ENCODE data around the gene BOD1.

Gene BOD1

GRCh38 chr5:173640156-173640804 is 23.8 kb upstream of the BOD1 start:
- DNase-seq = no peak

GRCh38 chr5:173638126-173639040 is 21.9 kb upstream of the BOD1 start:
- no peak for DNase-seq

- DNase-seq = no peak
Observed at GRCh38 chr5:173637340-173637739, 20.9 kb upstream of the BOD1 start.

GRCh38 chr5:173634465-173634983 is 18.1 kb upstream of the BOD1 start:
- no peak for DNase-seq

GRCh38 chr5:173633304-173633703 is 16.9 kb upstream of the BOD1 start:
- no peak for DNase-seq

- DNase-seq = no peak
Observed at GRCh38 chr5:173631478-173631877, 15.0 kb upstream of the BOD1 start.

- DNase-seq = no peak
Observed at GRCh38 chr5:173630724-173631365, 14.4 kb upstream of the BOD1 start.

- no peak for DNase-seq
Observed at GRCh38 chr5:173629628-173630027, 13.2 kb upstream of the BOD1 start.

- DNase-seq = no peak
Observed at GRCh38 chr5:173628501-173628900, 12.1 kb upstream of the BOD1 start.

- DNase-seq = no peak
Observed at GRCh38 chr5:173627860-173628392, 11.5 kb upstream of the BOD1 start.

GRCh38 chr5:173627271-173627670 is 10.8 kb upstream of the BOD1 start:
- no peak for DNase-seq

GRCh38 chr5:173626505-173626820 is 10.0 kb upstream of the BOD1 start:
- no peak for DNase-seq

GRCh38 chr5:173625673-173626504 is 9.4 kb upstream of the BOD1 start:
- DNase-seq = no peak

GRCh38 chr5:173625261-173625660 is 8.8 kb upstream of the BOD1 start:
- no peak for DNase-seq

- DNase-seq = no peak
Observed at GRCh38 chr5:173624282-173624681, 7.8 kb upstream of the BOD1 start.

GRCh38 chr5:173623789-173624188 is 7.3 kb upstream of the BOD1 start:
- DNase-seq = no peak

GRCh38 chr5:173623296-173623771 is 6.9 kb upstream of the BOD1 start:
- no peak for DNase-seq

GRCh38 chr5:173622183-173623047 is 6.0 kb upstream of the BOD1 start:
- no peak for DNase-seq

GRCh38 chr5:173620784-173621183 is 4.3 kb upstream of the BOD1 start:
- DNase-seq = no peak

- peak in 2 of 4 experiments; percentile 4 to 13 for DNase-seq
Observed at GRCh38 chr5:173618927-173619519, 2.6 kb upstream of the BOD1 start.

Measured in activated naive CD4-positive, alpha-beta T cell (primary cell).